Measurements from ENCODE around the gene APC.
A peak's percentile ranks its signal among the peaks of the same experiment; 100 is the strongest.

The APC gene

DNA sequence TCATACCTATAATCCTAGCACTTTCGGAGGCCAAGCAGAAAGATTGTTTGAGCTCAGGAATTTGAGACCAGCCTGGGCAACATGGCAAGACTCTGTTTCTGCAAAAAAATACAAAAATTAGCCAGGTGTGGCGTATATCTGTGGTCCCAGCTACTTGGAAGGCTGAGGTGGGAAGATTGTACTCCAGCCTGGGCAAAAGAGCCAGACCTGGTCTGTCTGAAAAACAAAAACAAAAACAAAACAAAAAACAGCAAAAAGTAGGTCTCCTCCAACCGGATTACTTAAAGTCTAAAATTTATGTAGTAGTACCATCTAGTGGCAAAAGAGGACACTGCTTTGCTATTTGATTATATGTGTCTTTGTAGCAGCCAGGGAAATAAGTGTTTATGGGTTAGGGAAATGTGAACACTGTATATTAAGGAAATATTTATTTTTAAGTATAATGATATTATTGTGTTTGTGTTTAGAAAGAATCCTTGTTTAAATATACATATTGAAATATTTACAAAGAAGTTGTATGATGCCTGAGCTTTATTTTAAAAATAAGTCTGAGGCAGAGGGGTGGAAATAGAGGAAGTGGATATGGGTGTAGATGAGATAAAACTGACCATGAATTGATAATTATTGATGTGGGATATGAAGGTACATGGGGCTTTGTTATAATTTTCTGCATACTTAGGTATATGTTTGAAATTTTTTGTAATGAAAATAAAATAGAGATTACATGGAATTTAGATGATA lies 20.0 kb downstream of the APC start:
- POLR2A ChIA-PET, result no interaction called here
- Histone ChIP-seq H3K9me3 (ENCODE audit: control insufficient read depth, insufficient read depth, low read depth, low read length) (no peaks in the 10 kb centered on the region), H3K27ac (ENCODE audit: extremely low read depth, low read depth, low read length) (no peak overlapping the region), H3K36me3 (ENCODE audit: control insufficient read depth in 2 of 2, insufficient read depth in 1 of 2, low read length in 2 of 2) (peaks cover 0 to 4% of the 10 kb centered on the region in 2 experiments; a peak in 2 of 3 replicates), H3K4me3 (ENCODE audit: low read depth, low read length) (no peak overlapping the region), H3K4me1 (ENCODE audit: control insufficient read depth, insufficient read depth, low read length) (no peaks in the 10 kb centered on the region)
- CTCF ChIA-PET, result interaction anchor here (0.6 to 4.3 kb wide), 51 partner anchors 8 to 1842 kb away, joined by 3 to 152 read pairs (median 4); partner anchors contain the start of gene APC
- TF ChIP-seq ZBTB48 (tag by site-specific recombination; IDR thresholded peaks at IDR 0.05) (no peak), ZNF169 (tag by site-specific recombination; IDR thresholded peaks at IDR 0.05) (no peak), ZNF596 (tag by site-specific recombination; IDR thresholded peaks at IDR 0.05) (no peak), ZNF776 (tag by site-specific recombination; IDR thresholded peaks at IDR 0.05; ENCODE audit: borderline replicate concordance) (no peak), ZNF629 (tag by site-specific recombination; IDR thresholded peaks at IDR 0.05) (0 out of 2 replicates have a peak, but pooled peaks have one; percentile 8), ZNF660 (tag by site-specific recombination; IDR thresholded peaks at IDR 0.05) (peak; percentile 40; the same call in 1 of the 2 replicates), ZNF654 (tag by site-specific recombination; IDR thresholded peaks at IDR 0.05; ENCODE audit: low read depth) (peak; percentile 89), SCRT1 (tag by site-specific recombination; IDR thresholded peaks at IDR 0.05; ENCODE audit: borderline replicate concordance) (no peak), ZNF248 (tag by site-specific recombination; IDR thresholded peaks at IDR 0.05) (no peak), ZIC2 (tag by site-specific recombination; IDR thresholded peaks at IDR 0.05) (no peak)
- TF ChIP-seq, protein P1, sequence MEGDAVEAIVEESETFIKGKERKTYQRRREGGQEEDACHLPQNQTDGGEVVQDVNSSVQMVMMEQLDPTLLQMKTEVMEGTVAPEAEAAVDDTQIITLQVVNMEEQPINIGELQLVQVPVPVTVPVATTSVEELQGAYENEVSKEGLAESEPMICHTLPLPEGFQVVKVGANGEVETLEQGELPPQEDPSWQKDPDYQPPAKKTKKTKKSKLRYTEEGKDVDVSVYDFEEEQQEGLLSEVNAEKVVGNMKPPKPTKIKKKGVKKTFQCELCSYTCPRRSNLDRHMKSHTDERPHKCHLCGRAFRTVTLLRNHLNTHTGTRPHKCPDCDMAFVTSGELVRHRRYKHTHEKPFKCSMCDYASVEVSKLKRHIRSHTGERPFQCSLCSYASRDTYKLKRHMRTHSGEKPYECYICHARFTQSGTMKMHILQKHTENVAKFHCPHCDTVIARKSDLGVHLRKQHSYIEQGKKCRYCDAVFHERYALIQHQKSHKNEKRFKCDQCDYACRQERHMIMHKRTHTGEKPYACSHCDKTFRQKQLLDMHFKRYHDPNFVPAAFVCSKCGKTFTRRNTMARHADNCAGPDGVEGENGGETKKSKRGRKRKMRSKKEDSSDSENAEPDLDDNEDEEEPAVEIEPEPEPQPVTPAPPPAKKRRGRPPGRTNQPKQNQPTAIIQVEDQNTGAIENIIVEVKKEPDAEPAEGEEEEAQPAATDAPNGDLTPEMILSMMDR (tag by site-specific recombination; IDR thresholded peaks at IDR 0.05), result peak; percentile 66
- TF ChIP-seq, protein P2, sequence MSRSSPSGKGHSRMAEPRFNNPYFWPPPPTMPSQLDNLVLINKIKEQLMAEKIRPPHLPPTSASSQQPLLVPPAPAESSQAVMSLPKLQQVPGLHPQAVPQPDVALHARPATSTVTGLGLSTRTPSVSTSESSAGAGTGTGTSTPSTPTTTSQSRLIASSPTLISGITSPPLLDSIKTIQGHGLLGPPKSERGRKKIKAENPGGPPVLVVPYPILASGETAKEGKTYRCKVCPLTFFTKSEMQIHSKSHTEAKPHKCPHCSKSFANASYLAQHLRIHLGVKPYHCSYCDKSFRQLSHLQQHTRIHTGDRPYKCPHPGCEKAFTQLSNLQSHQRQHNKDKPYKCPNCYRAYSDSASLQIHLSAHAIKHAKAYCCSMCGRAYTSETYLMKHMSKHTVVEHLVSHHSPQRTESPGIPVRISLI (tag by site-specific recombination; IDR thresholded peaks at IDR 0.05), result peak; percentile 82; the same call in 1 of the 2 replicates

DNA sequence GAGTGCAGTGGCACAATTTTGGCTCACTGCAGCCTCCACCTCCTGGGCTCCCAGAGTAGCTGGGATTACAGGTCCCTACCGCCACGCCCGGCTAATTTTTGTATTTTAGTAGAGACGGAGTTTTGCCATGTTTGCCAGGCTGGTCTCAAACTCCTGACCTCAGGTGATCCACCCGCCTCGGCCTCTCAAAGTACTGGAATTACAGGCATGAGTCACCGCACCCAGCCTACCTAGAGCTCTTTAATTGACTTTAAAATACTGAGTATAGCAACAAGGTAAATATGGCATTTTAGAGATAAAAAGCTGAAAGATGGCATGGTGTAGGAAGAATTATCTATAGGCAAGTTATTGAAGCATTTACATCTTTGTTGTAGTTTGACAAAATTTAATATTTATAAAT lies 21.0 kb downstream of the APC start:
- H3K9me3 ChIP-seq (ENCODE audit: control insufficient read depth, insufficient read depth, low read depth, low read length), result no peaks in the 10 kb centered on the region
- no peak overlapping the region for H3K27ac ChIP-seq (ENCODE audit: extremely low read depth, low read depth, low read length)
- TF ChIP-seq ZNF529 (tag by site-specific recombination; IDR thresholded peaks at IDR 0.05; ENCODE audit: insufficient replicate concordance) (no peak), ZNF404 (tag by site-specific recombination; IDR thresholded peaks at IDR 0.05) (no peak), ZNF768 (tag by site-specific recombination; IDR thresholded peaks at IDR 0.05) (no peak), ZSCAN23 (tag by site-specific recombination; IDR thresholded peaks at IDR 0.05) (no peak), PRDM1 (tag by site-specific recombination; IDR thresholded peaks at IDR 0.05) (no peak)
- TF ChIP-seq, protein P3, sequence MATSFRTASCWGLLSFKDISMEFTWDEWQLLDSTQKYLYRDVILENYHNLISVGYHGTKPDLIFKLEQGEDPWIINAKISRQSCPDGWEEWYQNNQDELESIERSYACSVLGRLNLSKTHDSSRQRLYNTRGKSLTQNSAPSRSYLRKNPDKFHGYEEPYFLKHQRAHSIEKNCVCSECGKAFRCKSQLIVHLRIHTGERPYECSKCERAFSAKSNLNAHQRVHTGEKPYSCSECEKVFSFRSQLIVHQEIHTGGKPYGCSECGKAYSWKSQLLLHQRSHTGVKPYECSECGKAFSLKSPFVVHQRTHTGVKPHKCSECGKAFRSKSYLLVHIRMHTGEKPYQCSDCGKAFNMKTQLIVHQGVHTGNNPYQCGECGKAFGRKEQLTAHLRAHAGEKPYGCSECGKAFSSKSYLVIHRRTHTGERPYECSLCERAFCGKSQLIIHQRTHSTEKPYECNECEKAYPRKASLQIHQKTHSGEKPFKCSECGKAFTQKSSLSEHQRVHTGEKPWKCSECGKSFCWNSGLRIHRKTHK (tag by site-specific recombination; IDR thresholded peaks at IDR 0.05), result no peak
- TF ChIP-seq, protein P4, sequence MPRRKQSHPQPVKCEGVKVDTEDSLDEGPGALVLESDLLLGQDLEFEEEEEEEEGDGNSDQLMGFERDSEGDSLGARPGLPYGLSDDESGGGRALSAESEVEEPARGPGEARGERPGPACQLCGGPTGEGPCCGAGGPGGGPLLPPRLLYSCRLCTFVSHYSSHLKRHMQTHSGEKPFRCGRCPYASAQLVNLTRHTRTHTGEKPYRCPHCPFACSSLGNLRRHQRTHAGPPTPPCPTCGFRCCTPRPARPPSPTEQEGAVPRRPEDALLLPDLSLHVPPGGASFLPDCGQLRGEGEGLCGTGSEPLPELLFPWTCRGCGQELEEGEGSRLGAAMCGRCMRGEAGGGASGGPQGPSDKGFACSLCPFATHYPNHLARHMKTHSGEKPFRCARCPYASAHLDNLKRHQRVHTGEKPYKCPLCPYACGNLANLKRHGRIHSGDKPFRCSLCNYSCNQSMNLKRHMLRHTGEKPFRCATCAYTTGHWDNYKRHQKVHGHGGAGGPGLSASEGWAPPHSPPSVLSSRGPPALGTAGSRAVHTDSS (tag by site-specific recombination; IDR thresholded peaks at IDR 0.05), result no peak
- TF ChIP-seq, protein P5, sequence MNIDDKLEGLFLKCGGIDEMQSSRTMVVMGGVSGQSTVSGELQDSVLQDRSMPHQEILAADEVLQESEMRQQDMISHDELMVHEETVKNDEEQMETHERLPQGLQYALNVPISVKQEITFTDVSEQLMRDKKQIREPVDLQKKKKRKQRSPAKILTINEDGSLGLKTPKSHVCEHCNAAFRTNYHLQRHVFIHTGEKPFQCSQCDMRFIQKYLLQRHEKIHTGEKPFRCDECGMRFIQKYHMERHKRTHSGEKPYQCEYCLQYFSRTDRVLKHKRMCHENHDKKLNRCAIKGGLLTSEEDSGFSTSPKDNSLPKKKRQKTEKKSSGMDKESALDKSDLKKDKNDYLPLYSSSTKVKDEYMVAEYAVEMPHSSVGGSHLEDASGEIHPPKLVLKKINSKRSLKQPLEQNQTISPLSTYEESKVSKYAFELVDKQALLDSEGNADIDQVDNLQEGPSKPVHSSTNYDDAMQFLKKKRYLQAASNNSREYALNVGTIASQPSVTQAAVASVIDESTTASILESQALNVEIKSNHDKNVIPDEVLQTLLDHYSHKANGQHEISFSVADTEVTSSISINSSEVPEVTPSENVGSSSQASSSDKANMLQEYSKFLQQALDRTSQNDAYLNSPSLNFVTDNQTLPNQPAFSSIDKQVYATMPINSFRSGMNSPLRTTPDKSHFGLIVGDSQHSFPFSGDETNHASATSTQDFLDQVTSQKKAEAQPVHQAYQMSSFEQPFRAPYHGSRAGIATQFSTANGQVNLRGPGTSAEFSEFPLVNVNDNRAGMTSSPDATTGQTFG (tag by site-specific recombination; IDR thresholded peaks at IDR 0.05; ENCODE audit: borderline replicate concordance), result no peak
- ChIA-PET CTCF (interaction anchor here (0.8 to 4.3 kb wide), 11 partner anchors 10 to 848 kb away, joined by 3 to 152 read pairs (median 7); no protein-coding TSS in a partner anchor), POLR2A (no interaction called here)
- no peaks in the 10 kb centered on the region for H3K4me1 ChIP-seq (ENCODE audit: control insufficient read depth, insufficient read depth, low read length)
- H3K36me3 ChIP-seq (ENCODE audit: control insufficient read depth in 2 of 2, insufficient read depth in 1 of 2, low read length in 2 of 2), result peaks cover 0 to 4% of the 10 kb centered on the region in 2 experiments
- no peak overlapping the region for H3K4me3 ChIP-seq (ENCODE audit: low read depth, low read length)
